Retinal pigment epithelial cell (primary cell): ENCODE measurements around the gene SLC35G2.
A peak's percentile ranks its signal among the peaks of the same experiment; 100 is the strongest.
"Not testable (repeated sequence)": the region's sequence is repeated elsewhere in the genome, so short reads cannot be mapped to it uniquely, and the experiment has no call there.

ENCODE experiments used
- DNase-seq: peaks from one replicate; pipeline ENCODE4 v3.0.0-alpha.2; 2010; ENCODE audit warnings: low read depth
- H3K4me3 ChIP-seq: 2 replicates; pipeline ENCODE4 v1.5.1; 2011; ENCODE audit warnings: mild to moderate bottlenecking, low read length, control low read depth, moderate library complexity
- CTCF ChIP-seq: conservative IDR thresholded peaks from 2 replicates; pipeline ENCODE4 v1.5.1; 2011; ENCODE audit warnings: low read depth, low read length, control low read depth, inconsistent platforms

Gene SLC35G2

GRCh38 chr3:136862617-136863322 is 43.8 kb downstream of the SLC35G2 start:
- TF ChIP-seq CTCF, result no peak
- DNase-seq, result peak; percentile 19
- peak overlapping the region; percentile 89 for H3K4me3 ChIP-seq

GRCh38 chr3:136869282-136869681 is 50.4 kb downstream of the SLC35G2 start:
- DNase-seq, result no peak
- TF ChIP-seq CTCF, result no peak
- no peak overlapping the region for H3K4me3 ChIP-seq

GRCh38 chr3:136872258-136872657 is 53.3 kb downstream of the SLC35G2 start:
- H3K4me3 ChIP-seq, DNase-seq: not testable (repeated sequence)

- DNase-seq, result not testable (repeated sequence)
Measured at GRCh38 chr3:136879510-136879909, 60.6 kb downstream of the SLC35G2 start.

GRCh38 chr3:136882571-136882970 is 63.6 kb downstream of the SLC35G2 start:
- no peak for TF ChIP-seq CTCF
- no peak for DNase-seq

More at GRCh38 chr3:136879510-136879909, 60.6 kb downstream of the SLC35G2 start:
- not testable (repeated sequence) for H3K4me3 ChIP-seq

GRCh38 chr3:136883967-136884720 is 65.2 kb downstream of the SLC35G2 start:
- no peak for DNase-seq
- no peak for TF ChIP-seq CTCF
- H3K4me3 ChIP-seq, result no peak overlapping the region

More at GRCh38 chr3:136882571-136882970, 63.6 kb downstream of the SLC35G2 start:
- H3K4me3 ChIP-seq, result no peak overlapping the region

GRCh38 chr3:136885357-136886213 is 66.7 kb downstream of the SLC35G2 start:
- no peak for DNase-seq
- no peak for TF ChIP-seq CTCF
- H3K4me3 ChIP-seq, result no peak overlapping the region
